Measurements from ENCODE around the gene ZFAND2A.
"Not testable (repeated sequence)": the region's sequence is repeated elsewhere in the genome, so short reads cannot be mapped to it uniquely, and the experiment has no call there.

ZFAND2A gene

DNA sequence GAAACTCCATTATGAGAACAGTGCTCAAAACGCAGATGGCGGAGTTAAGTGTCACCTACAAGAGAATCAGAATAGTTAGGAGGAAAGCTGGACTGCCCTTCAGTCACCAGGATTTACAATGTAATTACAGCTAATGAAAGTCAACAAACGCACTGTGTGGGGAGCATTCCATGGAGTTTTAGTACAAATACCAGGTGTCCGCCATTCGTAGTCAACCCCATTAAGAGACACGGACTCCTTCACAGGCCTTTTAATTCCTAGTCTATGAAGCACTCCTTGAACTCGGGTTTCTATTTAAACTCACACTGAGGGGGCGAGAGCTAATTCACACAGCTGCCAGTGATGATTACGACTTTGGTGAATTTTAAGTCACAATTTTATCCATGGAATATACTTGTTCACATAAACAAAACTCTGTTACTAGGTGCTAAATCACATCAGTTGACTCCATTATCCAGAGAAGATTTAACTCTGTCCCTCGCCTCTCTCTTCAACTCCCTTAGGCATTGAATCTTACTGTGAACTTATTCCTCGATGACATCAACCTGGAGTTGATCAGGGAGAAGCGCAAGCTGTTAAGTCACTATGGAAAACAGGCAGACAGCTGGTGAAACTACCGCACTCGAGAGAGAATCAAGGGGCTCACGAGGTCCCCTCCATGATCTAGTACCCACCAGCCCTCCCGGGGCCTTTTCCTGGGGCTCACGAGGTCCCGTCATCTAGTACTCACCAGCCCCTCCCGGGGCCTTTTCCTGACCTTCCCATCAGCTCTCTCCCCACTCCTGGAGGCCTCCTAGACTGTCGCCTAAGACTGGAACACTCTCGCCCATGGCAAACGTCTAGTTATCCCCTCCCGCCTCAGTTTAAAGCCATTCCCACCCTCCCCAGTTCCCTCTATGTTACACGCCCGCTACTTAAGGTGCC, 1.5 kb downstream of the ZFAND2A start:
- H3K27me3 ChIP-seq (ENCODE audit: insufficient read depth, low read length) = no peaks in the 10 kb centered on the region
- no peak overlapping the region for H2AFZ ChIP-seq (ENCODE audit: low read length)
- peaks cover 9% of the 10 kb centered on the region for H3K79me2 ChIP-seq (ENCODE audit: insufficient read depth, low read length)
- no peak overlapping the region for H3K27ac ChIP-seq (ENCODE audit: low read depth, low read length, poor library complexity, severe bottlenecking)
- no peak for TF ChIP-seq EZH2 (IDR thresholded peaks at IDR 0.05; ENCODE audit: borderline replicate concordance, low read length)
- TF ChIP-seq, protein P1, sequence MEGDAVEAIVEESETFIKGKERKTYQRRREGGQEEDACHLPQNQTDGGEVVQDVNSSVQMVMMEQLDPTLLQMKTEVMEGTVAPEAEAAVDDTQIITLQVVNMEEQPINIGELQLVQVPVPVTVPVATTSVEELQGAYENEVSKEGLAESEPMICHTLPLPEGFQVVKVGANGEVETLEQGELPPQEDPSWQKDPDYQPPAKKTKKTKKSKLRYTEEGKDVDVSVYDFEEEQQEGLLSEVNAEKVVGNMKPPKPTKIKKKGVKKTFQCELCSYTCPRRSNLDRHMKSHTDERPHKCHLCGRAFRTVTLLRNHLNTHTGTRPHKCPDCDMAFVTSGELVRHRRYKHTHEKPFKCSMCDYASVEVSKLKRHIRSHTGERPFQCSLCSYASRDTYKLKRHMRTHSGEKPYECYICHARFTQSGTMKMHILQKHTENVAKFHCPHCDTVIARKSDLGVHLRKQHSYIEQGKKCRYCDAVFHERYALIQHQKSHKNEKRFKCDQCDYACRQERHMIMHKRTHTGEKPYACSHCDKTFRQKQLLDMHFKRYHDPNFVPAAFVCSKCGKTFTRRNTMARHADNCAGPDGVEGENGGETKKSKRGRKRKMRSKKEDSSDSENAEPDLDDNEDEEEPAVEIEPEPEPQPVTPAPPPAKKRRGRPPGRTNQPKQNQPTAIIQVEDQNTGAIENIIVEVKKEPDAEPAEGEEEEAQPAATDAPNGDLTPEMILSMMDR (IDR thresholded peaks at IDR 0.05; ENCODE audit: low read length) = no peak
- no peaks in the 10 kb centered on the region for H3K9me2 ChIP-seq (ENCODE audit: low read depth, low read length)
- H3K9ac ChIP-seq (ENCODE audit: low read length) = peak overlapping the region; percentile 73
- H3K4me2 ChIP-seq (ENCODE audit: low read length) = peak overlapping the region; percentile 96
- H3K36me3 ChIP-seq (ENCODE audit: insufficient read depth, low read length) = peaks cover 51% of the 10 kb centered on the region
- H3K4me1 ChIP-seq (ENCODE audit: insufficient read depth, low read length, severe bottlenecking) = peaks cover 25% of the 10 kb centered on the region
- H3F3A ChIP-seq (ENCODE audit: insufficient read depth, low read length) = no peaks in the 10 kb centered on the region
- no peaks in the 10 kb centered on the region for H4K20me1 ChIP-seq (ENCODE audit: insufficient read depth, low read length)
- no peaks in the 10 kb centered on the region for H3K9me3 ChIP-seq (ENCODE audit: low read length)
- peak overlapping the region; percentile 96 for H3K4me3 ChIP-seq (ENCODE audit: low read depth, low read length, poor library complexity, severe bottlenecking)

DNA sequence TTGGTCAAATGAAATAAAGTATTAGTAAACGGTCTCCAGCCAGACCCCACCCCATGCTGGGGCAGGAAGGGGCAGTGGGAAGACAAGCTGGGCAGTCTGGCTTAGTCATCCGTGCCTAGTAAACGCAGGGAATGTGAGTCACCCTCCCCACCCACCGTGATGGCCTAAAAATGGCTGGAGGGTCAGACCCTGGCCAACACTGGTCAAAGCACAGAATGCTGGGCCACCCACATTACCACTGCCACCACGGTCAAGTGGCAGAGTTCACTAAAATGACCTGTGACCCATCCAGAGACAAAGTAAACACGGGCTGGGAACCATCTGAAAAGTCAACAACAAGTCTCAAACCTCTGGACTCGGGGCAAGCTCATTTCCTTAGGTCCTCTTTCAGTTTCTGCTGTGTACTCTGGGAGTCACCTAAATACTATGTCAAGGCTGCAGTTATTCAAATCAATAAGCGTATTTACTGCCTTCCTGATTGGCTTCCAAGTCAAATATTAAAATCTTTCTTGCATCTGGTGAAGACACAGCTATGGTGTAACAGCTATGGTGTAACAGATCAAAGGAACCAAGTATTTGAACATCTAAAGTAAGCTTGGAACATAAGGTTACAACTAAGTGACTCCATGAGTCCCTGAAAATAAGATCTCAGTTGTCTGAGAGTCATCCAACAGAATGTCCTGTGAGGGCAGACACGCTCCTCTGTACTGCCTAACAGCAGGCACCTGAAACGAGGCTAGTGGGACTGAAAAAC, 3.0 kb downstream of the ZFAND2A start:
- peaks cover 9% of the 10 kb centered on the region for H3K79me2 ChIP-seq (ENCODE audit: insufficient read depth, low read length)
- no peak overlapping the region for H3K4me2 ChIP-seq (ENCODE audit: low read length)
- TF ChIP-seq, protein P1 (IDR thresholded peaks at IDR 0.05; ENCODE audit: low read length) = no peak
- TF ChIP-seq EZH2 (IDR thresholded peaks at IDR 0.05; ENCODE audit: borderline replicate concordance, low read length) = no peak
- peaks cover 25% of the 10 kb centered on the region for H3K4me1 ChIP-seq (ENCODE audit: insufficient read depth, low read length, severe bottlenecking)
- H3K27ac ChIP-seq (ENCODE audit: low read depth, low read length, poor library complexity, severe bottlenecking) = no peak overlapping the region
- no peaks in the 10 kb centered on the region for H3K27me3 ChIP-seq (ENCODE audit: insufficient read depth, low read length)
- H3K4me3 ChIP-seq (ENCODE audit: low read depth, low read length, poor library complexity, severe bottlenecking) = no peak overlapping the region
- H3F3A ChIP-seq (ENCODE audit: insufficient read depth, low read length) = no peaks in the 10 kb centered on the region
- H3K9me2 ChIP-seq (ENCODE audit: low read depth, low read length) = no peaks in the 10 kb centered on the region
- no peaks in the 10 kb centered on the region for H4K20me1 ChIP-seq (ENCODE audit: insufficient read depth, low read length)
- H2AFZ ChIP-seq (ENCODE audit: low read length) = no peak overlapping the region
- no peaks in the 10 kb centered on the region for H3K9me3 ChIP-seq (ENCODE audit: low read length)
- H3K9ac ChIP-seq (ENCODE audit: low read length) = no peak overlapping the region
- peaks cover 56% of the 10 kb centered on the region for H3K36me3 ChIP-seq (ENCODE audit: insufficient read depth, low read length)

DNA sequence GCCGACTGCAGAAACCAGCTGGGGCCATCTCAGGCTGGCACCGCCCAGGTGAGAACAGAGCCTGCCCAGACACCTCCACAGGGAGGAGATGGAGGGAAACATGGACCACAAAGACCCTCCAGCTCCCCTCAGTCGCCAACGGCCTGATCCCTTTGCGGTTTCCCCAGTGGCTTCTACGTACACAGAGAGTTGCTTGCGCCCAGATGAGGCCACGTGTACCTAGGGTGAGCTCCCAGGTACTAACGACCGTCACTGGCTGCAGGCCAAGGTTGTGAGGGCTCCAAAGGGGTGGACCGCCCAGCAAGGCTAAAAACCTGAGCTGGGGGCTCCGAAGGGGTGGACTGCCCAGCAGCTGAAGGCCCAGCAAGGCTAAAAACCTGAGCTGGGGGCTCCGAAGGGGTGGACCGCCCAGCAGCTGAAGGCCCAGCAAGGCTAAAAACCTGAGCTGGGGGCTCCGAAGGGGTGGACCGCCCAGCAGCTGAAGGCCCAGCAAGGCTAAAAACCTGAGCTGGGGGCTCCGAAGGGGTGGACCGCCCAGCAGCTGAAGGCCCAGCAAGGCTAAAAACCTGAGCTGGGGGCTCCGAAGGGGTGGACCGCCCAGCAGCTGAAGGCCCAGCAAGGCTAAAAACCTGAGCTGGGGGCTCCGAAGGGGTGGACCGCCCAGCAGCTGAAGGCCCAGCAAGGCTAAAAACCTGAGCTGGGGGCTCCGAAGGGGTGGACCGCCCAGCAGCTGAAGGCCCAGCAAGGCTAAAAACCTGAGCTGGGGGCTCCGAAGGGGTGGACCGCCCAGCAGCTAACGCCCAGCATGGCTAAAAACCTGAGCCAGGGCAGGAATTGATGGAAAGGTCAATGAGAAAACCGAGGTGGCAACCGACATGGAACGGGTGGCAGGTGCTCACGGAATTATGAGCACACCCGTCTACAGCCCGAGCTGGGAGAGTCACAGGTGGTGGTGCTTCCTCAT, 3.9 kb downstream of the ZFAND2A start:
- not testable (repeated sequence) for H3K9ac ChIP-seq (ENCODE audit: low read length); H3F3A ChIP-seq (ENCODE audit: insufficient read depth, low read length); H3K9me2 ChIP-seq (ENCODE audit: low read depth, low read length); H3K79me2 ChIP-seq (ENCODE audit: insufficient read depth, low read length); H3K4me3 ChIP-seq (ENCODE audit: low read depth, low read length, poor library complexity, severe bottlenecking); H3K27me3 ChIP-seq (ENCODE audit: insufficient read depth, low read length); H3K27ac ChIP-seq (ENCODE audit: low read depth, low read length, poor library complexity, severe bottlenecking); H4K20me1 ChIP-seq (ENCODE audit: insufficient read depth, low read length); H3K4me2 ChIP-seq (ENCODE audit: low read length); H3K9me3 ChIP-seq (ENCODE audit: low read length); H2AFZ ChIP-seq (ENCODE audit: low read length)
- peaks cover 59% of the 10 kb centered on the region for H3K36me3 ChIP-seq (ENCODE audit: insufficient read depth, low read length)
- peaks cover 20% of the 10 kb centered on the region for H3K4me1 ChIP-seq (ENCODE audit: insufficient read depth, low read length, severe bottlenecking)

All from OCI-LY1 (cell line).